Stimulated activated CD8-positive, alpha-beta memory T cell treated with anti-CD3 and anti-CD28 coated beads, Interleukin-7, amount 100 ng/mL, for 48 hours (primary cell): ENCODE measurements around the gene ANKRD65.
A peak's percentile ranks its signal among the peaks of the same experiment; 100 is the strongest.

Source experiments
- DNase-seq, 2 donors: peaks; one replicate each; pipeline ENCODE4 v3.0.0-alpha.2; 2020; ENCODE audit warnings: low read depth in 1 of 2; ENCODE audit errors: extremely low read depth in 1 of 2

ANKRD65 gene

GRCh38 chr1:1442069-1442770 is 21.1 kb upstream of the ANKRD65 start:
- no peak for DNase-seq

DNA sequence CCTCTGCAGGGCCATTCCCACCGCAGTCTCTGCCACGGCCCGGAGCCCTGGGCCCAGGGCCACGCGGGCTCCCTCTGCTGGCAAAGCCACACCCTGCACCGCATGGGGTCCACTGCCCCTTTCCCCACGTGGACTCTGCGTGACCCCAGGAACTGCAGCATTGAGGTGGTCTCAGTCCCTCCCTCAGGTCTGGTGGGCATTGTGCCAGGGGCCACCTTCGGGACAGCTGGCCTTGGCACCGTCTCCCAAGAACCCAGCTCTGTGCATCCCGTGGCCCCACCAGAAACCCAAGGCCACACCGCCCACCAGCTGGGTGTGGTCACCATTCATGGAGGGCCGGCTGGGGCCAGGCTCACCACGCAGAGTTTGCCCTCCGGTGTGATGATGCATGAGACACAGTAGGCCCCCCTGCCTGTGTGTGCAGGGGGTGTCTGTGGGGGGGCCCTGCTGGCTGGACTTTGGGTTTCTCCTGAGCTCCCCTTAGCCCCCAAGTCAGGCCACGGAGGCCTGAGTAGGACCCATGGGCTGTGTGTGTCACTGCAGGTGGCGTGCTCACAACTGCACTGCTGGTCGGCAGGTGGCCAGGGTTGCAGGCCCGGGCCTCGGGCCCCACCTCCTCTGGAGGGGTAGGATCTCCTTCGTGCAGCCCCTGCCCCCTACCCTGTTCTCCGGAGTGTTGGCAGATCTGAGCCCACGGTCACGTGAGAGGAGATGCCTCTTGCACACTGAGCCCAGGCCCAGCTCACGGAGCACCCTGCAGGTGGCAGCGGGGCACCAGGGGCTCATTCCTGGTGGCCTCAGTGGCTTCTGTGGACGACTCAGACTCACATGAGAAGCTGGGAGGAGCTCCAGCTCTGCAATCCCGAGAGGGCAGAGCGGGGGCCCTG is 20.2 kb upstream of the ANKRD65 start:
- peak in 1 of 2 donors; percentile 30 for DNase-seq

- no peak for DNase-seq
These were observed 19.4 kb upstream of the ANKRD65 start for GRCh38 chr1:1440262-1441001.

GRCh38 chr1:1439546-1440261 is 18.6 kb upstream of the ANKRD65 start:
- no peak for DNase-seq

- DNase-seq, result no peak
These were observed 17.7 kb upstream of the ANKRD65 start for GRCh38 chr1:1438531-1439381.

GRCh38 chr1:1437904-1438376 is 16.9 kb upstream of the ANKRD65 start:
- DNase-seq, result no peak

GRCh38 chr1:1437033-1437903 is 16.2 kb upstream of the ANKRD65 start:
- DNase-seq, result no peak

GRCh38 chr1:1436630-1437032 is 15.6 kb upstream of the ANKRD65 start:
- DNase-seq, result no peak

- DNase-seq, result no peak
These were observed 15.0 kb upstream of the ANKRD65 start for GRCh38 chr1:1435911-1436629.

GRCh38 chr1:1435106-1435903 is 14.2 kb upstream of the ANKRD65 start, which contains the start of gene VWA1:
TSS of gene VWA1 (plus strand) at chr1:1435690. CDS start at chr1:1435749, 59 bp downstream.
- DNase-seq, result peak; percentile 50 to 52

DNA sequence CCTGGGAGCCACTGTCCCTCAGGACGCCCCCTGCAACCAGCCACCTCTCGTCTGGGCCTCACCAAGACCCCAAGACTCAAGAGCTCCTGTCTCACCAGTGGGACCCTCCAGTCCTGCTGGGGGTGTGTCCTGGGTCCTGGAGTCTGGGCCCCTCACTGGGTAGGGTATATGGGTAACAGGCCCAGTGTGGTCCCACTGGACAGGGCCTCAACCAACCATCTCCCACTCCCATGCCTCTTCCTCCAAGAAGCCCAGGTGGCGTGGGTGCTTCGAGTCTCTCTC is 13.7 kb upstream of the ANKRD65 start:
- DNase-seq, result no peak

DNA sequence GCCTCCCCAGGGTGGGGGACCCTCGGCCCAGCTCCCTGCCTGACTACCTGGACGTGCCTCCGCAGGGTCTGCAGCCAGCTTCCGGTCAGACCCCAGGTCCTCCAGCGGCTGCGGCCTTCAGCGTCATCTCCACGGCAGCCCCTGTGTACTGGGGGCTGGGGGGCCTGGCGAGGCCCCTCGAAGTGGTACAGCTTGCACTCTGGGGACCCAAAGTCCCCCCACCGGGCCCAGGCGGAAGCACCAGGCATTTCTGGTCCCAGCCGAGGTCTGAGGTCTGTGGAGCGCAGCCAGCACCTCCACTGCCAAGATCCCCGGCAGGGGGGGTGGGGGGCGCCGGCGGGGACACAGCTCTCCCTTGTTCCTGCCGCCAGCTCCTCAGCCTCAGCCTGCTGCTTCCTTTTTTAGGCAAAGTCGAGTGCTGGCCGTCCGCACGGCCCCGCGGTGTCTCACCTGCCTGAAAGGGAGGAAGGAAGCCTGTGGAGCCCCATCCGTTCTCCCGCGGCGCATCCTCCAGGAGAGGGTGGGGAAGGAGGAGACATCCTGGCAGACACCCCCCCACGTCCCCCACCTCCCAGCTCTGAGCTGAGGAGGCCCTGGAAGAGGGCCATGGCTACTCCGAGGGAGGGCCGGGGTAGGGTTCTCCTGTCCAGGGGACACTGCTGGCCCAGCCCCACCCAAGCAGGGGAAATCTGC is 13.2 kb upstream of the ANKRD65 start:
- no peak for DNase-seq

DNA sequence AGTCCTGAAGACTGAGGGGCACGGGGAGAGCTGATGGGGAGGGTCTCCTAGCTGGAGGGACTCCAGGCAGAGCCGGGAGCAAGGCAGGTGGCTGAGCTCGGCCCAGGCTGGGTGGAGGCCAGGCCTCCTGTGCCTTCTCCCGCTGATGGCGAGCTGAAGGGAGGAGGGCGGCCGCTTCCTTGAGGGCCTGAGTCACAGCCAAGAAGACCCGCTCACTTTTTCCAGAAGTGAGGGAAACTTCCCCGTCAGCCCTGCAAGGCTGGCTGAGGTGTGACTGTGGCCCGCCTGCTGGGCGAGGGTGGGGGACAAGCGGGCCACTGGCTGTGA is 12.7 kb upstream of the ANKRD65 start:
- peak; percentile 45 to 70 for DNase-seq

DNA sequence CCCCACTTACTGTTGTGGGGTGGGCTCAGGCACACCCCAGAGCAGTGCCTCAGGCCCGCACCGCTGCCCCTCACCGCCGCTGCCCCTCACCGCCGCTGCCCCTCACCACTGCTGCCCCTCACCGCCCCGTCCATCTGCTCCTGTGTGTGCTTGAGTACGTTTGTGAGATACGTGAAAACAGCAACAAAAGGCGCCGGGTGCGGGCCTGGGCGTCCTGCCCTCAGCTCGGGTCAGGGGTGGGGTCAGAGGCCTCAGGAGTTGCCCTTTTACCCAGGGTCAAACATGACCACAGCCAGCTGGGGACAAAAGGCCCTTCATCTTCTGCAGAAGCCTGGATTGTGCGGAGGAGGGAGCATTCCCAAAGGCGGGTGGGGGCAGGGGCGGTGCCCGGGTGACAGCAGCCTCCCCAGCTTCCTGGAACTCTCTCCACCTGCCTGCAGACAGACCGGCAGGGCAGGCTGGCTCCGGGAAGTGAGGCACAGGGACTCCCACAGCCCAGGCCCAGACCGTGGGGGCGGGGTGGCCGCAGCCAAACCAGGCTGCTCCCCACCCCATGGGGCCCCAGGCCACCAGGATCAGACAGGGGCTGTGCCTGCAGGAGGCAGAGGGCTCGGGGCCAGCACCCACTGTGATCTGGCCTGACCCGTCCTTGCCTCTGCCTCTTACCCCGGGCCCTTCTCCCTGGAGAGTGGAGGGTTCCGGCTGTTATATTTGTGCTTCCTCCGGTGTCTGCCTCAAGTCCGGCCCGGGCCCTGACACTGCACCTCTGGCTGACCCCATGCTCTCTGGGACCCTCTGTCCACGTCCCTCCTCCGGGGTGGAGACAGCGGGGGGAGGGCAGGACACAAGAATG is 12.1 kb upstream of the ANKRD65 start:
- no peak for DNase-seq

GRCh38 chr1:1432274-1432950 is 11.3 kb upstream of the ANKRD65 start:
- DNase-seq, result no peak

- no peak for DNase-seq
These were observed 10.8 kb upstream of the ANKRD65 start for GRCh38 chr1:1431845-1432273.
